ENCODE measurements around the gene SMAD6. TPM values are rescaled to one million over a fixed set of nuclear protein-coding genes. Genes with fewer than 3 reads are reported as not detected.
A peak's percentile ranks its signal among the peaks of the same experiment; 100 is the strongest.

The SMAD6 gene
- total and polyA plus RNA-seq, 9 of the 15 experiments (the other 6 are each of a cell fraction or from before 2014, with no cell fraction given), result 0.10 to 15.5 (median 3.7) TPM

DNA sequence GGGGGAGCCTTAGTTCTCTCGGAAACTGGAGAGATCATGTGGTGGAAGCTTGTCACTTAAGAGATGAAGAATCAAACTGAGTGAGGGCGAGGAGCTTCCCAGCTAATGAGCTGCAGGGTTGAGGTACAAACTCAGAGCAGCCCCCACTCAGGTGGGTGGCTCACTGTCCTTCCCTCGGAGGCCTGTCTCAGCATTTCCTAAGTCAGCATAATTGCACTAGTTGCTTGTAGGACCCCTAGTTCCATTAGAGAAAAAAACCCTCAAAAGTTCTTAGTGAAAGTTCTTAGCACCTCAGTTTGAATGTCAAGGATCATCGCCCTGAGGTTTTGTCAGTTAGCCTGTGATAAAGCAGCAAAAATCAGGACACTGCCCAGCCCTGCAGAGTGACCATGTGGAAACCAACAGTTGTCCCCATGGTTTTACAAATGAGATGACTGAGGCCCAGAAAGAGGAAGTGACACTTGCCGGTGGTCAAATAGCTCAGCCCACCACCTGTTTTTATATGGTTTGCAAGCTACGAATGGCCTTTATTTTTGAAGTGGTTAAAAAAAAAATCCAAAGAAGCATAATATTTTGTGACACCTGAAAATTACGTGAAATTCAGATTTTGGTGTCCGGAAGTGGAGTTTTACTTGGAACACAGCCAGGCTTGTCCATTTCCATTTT lies 11.9 kb downstream of the SMAD6 start:
- BruUV-seq (replicated peaks), result no TSS peak
- Histone ChIP-seq H3K4me2 (ENCODE audit: insufficient read depth, low read length) (no peak overlapping the region), H3K4me3 (no peak overlapping the region), H4K20me1 (replicated peaks; ENCODE audit: control insufficient read depth, insufficient read depth, low read length) (peaks cover 6% of the 10 kb centered on the region; the same call in 1 of the 2 replicates), H3K9me3 (replicated peaks; ENCODE audit: control insufficient read depth, insufficient read depth, low read depth, low read length) (no peaks in the 10 kb centered on the region), H3K4me1 (replicated peaks in 1 of 2; ENCODE audit: control insufficient read depth in 2 of 2, insufficient read depth in 2 of 2, low read length in 2 of 2) (peaks cover 8% of the 10 kb centered on the region in 2 experiments; a peak in 4 of 5 replicates), H2AFZ (ENCODE audit: low read depth, low read length) (no peak overlapping the region), H3K27me3 (ENCODE audit: control insufficient read depth in 2 of 2, insufficient read depth in 2 of 2, low read length in 2 of 2) (no peaks in the 10 kb centered on the region), H3K36me3 (ENCODE audit: control insufficient read depth, insufficient read depth, low read length) (peaks cover 64% of the 10 kb centered on the region), H3K9ac (ENCODE audit: insufficient read depth in 1 of 2, low read depth in 2 of 2, low read length in 2 of 2) (peak overlapping the region in 1 of 2 experiments; percentile 56; a peak in 1 of 4 replicates), H3K9me1 (ENCODE audit: control insufficient read depth, insufficient read depth, low read length) (no peaks in the 10 kb centered on the region), H3K79me2 (ENCODE audit: control insufficient read depth, insufficient read depth, low read length) (peaks cover 11% of the 10 kb centered on the region; the same call in 2 of the 3 replicates), H3K27ac (ENCODE audit: extremely low read depth, low read depth, low read length) (0 out of 3 replicates have a peak overlapping the region, but pooled peaks have one; percentile 5)
- POLR2A ChIA-PET, result interaction anchor here (1.4 kb wide), 1 partner anchor 10 kb away, joined by 3 read pairs; no protein-coding TSS in a partner anchor
- DNase-seq (ENCODE audit: extremely low read depth in 1 of 4, low spot score in 3 of 4) (peak in 1 of 4 experiments; percentile 30), FAIRE-seq (peak; percentile 83), ATAC-seq (no peak; the same call in 2 of the 3 replicates)
- CTCF ChIA-PET (ENCODE audit: low intra/inter-chr PET ratio), result no interaction called here
- intact Hi-C loops (cut with micrococcal nuclease) (no loop called here), in situ Hi-C loops (cut with MboI) (no loop called here)
- 71% methylated on average over 8 of the region's 8 CpGs for WGBS (ENCODE audit: insufficient coverage, low coverage, missing lambda C conversion rate)
- TF ChIP-seq, protein P1, sequence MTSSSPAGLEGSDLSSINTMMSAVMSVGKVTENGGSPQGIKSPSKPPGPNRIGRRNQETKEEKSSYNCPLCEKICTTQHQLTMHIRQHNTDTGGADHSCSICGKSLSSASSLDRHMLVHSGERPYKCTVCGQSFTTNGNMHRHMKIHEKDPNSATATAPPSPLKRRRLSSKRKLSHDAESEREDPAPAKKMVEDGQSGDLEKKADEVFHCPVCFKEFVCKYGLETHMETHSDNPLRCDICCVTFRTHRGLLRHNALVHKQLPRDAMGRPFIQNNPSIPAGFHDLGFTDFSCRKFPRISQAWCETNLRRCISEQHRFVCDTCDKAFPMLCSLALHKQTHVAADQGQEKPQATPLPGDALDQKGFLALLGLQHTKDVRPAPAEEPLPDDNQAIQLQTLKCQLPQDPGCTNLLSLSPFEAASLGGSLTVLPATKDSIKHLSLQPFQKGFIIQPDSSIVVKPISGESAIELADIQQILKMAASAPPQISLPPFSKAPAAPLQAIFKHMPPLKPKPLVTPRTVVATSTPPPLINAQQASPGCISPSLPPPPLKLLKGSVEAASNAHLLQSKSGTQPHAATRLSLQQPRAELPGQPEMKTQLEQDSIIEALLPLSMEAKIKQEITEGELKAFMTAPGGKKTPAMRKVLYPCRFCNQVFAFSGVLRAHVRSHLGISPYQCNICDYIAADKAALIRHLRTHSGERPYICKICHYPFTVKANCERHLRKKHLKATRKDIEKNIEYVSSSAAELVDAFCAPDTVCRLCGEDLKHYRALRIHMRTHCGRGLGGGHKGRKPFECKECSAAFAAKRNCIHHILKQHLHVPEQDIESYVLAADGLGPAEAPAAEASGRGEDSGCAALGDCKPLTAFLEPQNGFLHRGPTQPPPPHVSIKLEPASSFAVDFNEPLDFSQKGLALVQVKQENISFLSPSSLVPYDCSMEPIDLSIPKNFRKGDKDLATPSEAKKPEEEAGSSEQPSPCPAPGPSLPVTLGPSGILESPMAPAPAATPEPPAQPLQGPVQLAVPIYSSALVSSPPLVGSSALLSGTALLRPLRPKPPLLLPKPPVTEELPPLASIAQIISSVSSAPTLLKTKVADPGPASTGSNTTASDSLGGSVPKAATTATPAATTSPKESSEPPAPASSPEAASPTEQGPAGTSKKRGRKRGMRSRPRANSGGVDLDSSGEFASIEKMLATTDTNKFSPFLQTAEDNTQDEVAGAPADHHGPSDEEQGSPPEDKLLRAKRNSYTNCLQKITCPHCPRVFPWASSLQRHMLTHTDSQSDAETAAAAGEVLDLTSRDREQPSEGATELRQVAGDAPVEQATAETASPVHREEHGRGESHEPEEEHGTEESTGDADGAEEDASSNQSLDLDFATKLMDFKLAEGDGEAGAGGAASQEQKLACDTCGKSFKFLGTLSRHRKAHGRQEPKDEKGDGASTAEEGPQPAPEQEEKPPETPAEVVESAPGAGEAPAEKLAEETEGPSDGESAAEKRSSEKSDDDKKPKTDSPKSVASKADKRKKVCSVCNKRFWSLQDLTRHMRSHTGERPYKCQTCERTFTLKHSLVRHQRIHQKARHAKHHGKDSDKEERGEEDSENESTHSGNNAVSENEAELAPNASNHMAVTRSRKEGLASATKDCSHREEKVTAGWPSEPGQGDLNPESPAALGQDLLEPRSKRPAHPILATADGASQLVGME (CRISPR knock-in tag; IDR thresholded peaks at IDR 0.05), result no peak
- TF ChIP-seq ZNF436 (CRISPR knock-in tag; IDR thresholded peaks at IDR 0.05) (no peak), TCF3 (CRISPR knock-in tag; IDR thresholded peaks at IDR 0.05) (0 out of 2 replicates have a peak, but pooled peaks have one; percentile 16), IRF1 (CRISPR knock-in tag; IDR thresholded peaks at IDR 0.05; ENCODE audit: borderline replicate concordance) (no peak), MAFG (tag; conservative IDR thresholded peaks at IDR 0.05) (0 out of 2 replicates have a peak, but pooled peaks have one; percentile 8), ZNF316 (IDR thresholded peaks at IDR 0.05) (peak; percentile 74), LEF1 (IDR thresholded peaks at IDR 0.05) (no peak), PCBP1 (IDR thresholded peaks at IDR 0.05; ENCODE audit: low read depth, low read length, poor library complexity, severe bottlenecking) (no peak), SPI1 (IDR thresholded peaks at IDR 0.05; ENCODE audit: borderline replicate concordance, low read depth, low read length) (peak; percentile 97)
- TF ChIP-seq, protein P2, sequence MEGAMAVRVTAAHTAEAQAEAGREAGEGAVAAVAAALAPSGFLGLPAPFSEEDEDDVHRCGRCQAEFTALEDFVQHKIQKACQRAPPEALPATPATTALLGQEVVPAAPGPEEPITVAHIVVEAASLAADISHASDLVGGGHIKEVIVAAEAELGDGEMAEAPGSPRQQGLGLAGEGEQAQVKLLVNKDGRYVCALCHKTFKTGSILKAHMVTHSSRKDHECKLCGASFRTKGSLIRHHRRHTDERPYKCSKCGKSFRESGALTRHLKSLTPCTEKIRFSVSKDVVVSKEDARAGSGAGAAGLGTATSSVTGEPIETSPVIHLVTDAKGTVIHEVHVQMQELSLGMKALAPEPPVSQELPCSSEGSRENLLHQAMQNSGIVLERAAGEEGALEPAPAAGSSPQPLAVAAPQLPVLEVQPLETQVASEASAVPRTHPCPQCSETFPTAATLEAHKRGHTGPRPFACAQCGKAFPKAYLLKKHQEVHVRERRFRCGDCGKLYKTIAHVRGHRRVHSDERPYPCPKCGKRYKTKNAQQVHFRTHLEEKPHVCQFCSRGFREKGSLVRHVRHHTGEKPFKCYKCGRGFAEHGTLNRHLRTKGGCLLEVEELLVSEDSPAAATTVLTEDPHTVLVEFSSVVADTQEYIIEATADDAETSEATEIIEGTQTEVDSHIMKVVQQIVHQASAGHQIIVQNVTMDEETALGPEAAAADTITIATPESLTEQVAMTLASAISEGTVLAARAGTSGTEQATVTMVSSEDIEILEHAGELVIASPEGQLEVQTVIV (CRISPR knock-in tag; IDR thresholded peaks at IDR 0.05; ENCODE audit: borderline replicate concordance), result no peak

Data from K562 (cell line).